H1 (cell line): Measurements from ENCODE around the gene ZNF366. TPM values are rescaled to one million over a fixed set of nuclear protein-coding genes. Genes with fewer than 3 reads are reported as not detected.

Experiments used
- CHD7 ChIP-seq: fragments of 300-600 bp; sonication (generic); IDR thresholded peaks from 2 replicates; pipeline ENCODE4 v1.7.1; 2012; ENCODE audit warnings: low read length, moderate library complexity, mild to moderate bottlenecking, inconsistent platforms; ENCODE audit not compliant: insufficient replicate concordance
- EP300 ChIP-seq, 2 experiments: IDR thresholded peaks; 1 replicate in 1 of 2; 2 replicates in 1 of 2; pipeline ENCODE4 v1.6.1; 2011 to 2012; ENCODE audit warnings: low read depth in 2 of 2, low read length in 2 of 2, mild to moderate bottlenecking in 2 of 2, borderline replicate concordance in 1 of 2, inconsistent platforms in 1 of 2, moderate library complexity in 1 of 2
- polyA plus RNA-seq, 7 experiments: library from polyadenylated mRNA; depleted of rRNA in 3 of 7; stranded (reverse) in 5 of 7; unstranded in 2 of 7; fragments of >200 nt in 5 of 7; fragments of 200-250 nt in 2 of 7; gene quantifications; 1 replicate in 5 of 7; 2 replicates in 1 of 7; 4 replicates in 1 of 7; pipeline versions ENCODE4 v1.2.1 to v1.2.3, GENCODE V29; 2011 to 2013; ENCODE audit warnings: missing spikeins in 2 of 7, mixed read lengths in 2 of 7
- total RNA-seq: library from RNA; stranded (reverse); fragmentation: NEBNext Ultra II Directional; extraction: Animal tissue kit (Norgen Biotek cat#: 25700); gene quantifications from 2 replicates; pipeline ENCODE4 v1.2.1, GENCODE V29; 2021

The ZNF366 gene
- total and polyA plus RNA-seq, 2 of the 8 experiments (the other 6 are each of a cell fraction or from before 2014, with no cell fraction given), result not detected

- TF ChIP-seq CHD7, result no peak
- no peak for TF ChIP-seq EP300 (IDR thresholded peaks at IDR 0.05; ENCODE audit: borderline replicate concordance in 1 of 2, low read depth in 2 of 2, low read length in 2 of 2)
Observed at GRCh38 chr5:72452515-72453245, 54.5 kb downstream of the ZNF366 start (continued).
